Stomach (tissue), 9 donors: ENCODE data around the gene CCL15. TPM values are rescaled to one million over a fixed set of nuclear protein-coding genes. Genes with fewer than 3 reads are reported as not detected.
A peak's percentile ranks its signal among the peaks of the same experiment; 100 is the strongest.

Experiments
- DNase-seq, 2 donors: peaks; one replicate each; pipeline versions ENCODE4 v3.0.0 to v3.0.0-alpha.2; 2013 to 2019
- H3K27ac ChIP-seq, 5 donors: fragments of 200-600 bp in 4 of 5; sonication (generic) in 4 of 5; one replicate each; pipeline ENCODE4 v1.5.1; 2013 to 2019; ENCODE audit warnings: mild to moderate bottlenecking in 1 of 5, moderate library complexity in 1 of 5
- H3K27me3 ChIP-seq, 3 donors: fragments of 200-600 bp; sonication (generic); one replicate each; pipeline ENCODE4 v1.5.1; 2017 to 2019; ENCODE audit warnings: mixed run types in 1 of 3
- H3K36me3 ChIP-seq, 4 donors: fragments of 200-600 bp; sonication (generic); 1 replicate in 3 of 4; 2 replicates in 1 of 4; pipeline ENCODE4 v1.5.1; 2016 to 2019
- H3K4me1 ChIP-seq, 4 donors: fragments of 200-600 bp; sonication (generic); one replicate each; pipeline ENCODE4 v1.5.1; 2016 to 2019
- H3K4me3 ChIP-seq, 4 donors: fragments of 200-600 bp; sonication (generic) in 3 of 4; one replicate each; pipeline ENCODE4 v1.5.1; 2016 to 2019; ENCODE audit warnings: mild to moderate bottlenecking in 1 of 4
- H3K9me3 ChIP-seq, 4 donors: fragments of 200-600 bp; sonication (generic); one replicate each; pipeline ENCODE4 v1.5.1; 2016 to 2019
- CTCF ChIP-seq, 7 experiments: fragments of 450-650 bp in 4 of 7; fragments of 200-600 bp in 3 of 7; sonication (generic) in 3 of 7; IDR thresholded peaks; one replicate each; pipeline ENCODE4 v1.5.1; 2016 to 2019; ENCODE audit warnings: antibody characterized with exemption in 7 of 7, control low read depth in 2 of 7, mild to moderate bottlenecking in 1 of 7
- EP300 ChIP-seq: sonication (generic); formaldehyde crosslinking; IDR thresholded peaks from one replicate; pipeline ENCODE4 v1.6.1; 2017; ENCODE audit warnings: antibody characterized with exemption
- POLR2A ChIP-seq, 4 donors: fragments of 450-650 bp; IDR thresholded peaks; one replicate each; pipeline ENCODE4 v1.6.1; 2016; ENCODE audit warnings: antibody characterized with exemption in 4 of 4, control low read depth in 2 of 4, mild to moderate bottlenecking in 1 of 4, moderate library complexity in 1 of 4
- POLR2AphosphoS5 ChIP-seq, 3 donors: sonication (generic); formaldehyde crosslinking; IDR thresholded peaks; one replicate each; pipeline ENCODE4 v1.6.1; 2016; ENCODE audit warnings: antibody characterized with exemption in 3 of 3
- WGBS, 5 donors: extraction: QIAGEN DNeasy Blood & Tissue Kit in 3 of 5; methylation state at CpG; one replicate each; pipeline versions ENCODE4 v1.1.5 to v1.1.7; 2013 to 2018; 5-methylcytosine and 5-hydroxymethylcytosine counted together
- intact Hi-C: fragments of 100-400 bp; cut with DNase I; formaldehyde crosslinking; loops from one replicate; pipeline ENCODE4 v1.15.1; 2023; ENCODE audit warnings: low total_unique reads
- polyA plus RNA-seq, 3 donors: library from polyadenylated mRNA; stranded (reverse); fragments of 200-250 nt; gene quantifications; one replicate each; pipeline ENCODE4 v1.2.3, GENCODE V29; 2013
- total RNA-seq, 5 donors: library from RNA; depleted of rRNA; stranded (reverse); fragments of >200 nt; gene quantifications; one replicate each; pipeline versions ENCODE4 v1.1.0 to v1.2.3, GENCODE V29; 2014 to 2016
- donor health status: healthy with polysubstance abuse.
- donor health status: Bipolar disorder and iron deficiency.
- donor health status: healthy.

CCL15 gene
- total and polyA plus RNA-seq, 8 donors, result 1.2 TPM; not detected in 7

- H3K4me1 ChIP-seq, result peaks cover 4 to 15% (median 11%) of the 10 kb centered on the region in 4 donors
- H3K4me3 ChIP-seq, result no peak overlapping the region
- no peaks in the 10 kb centered on the region for H3K9me3 ChIP-seq
- no peaks in the 10 kb centered on the region for H3K36me3 ChIP-seq
- 64 to 100% (median 90%) methylated on average over 1 of the region's 1 CpG for WGBS, 5 donors
- intact Hi-C loops, result loop anchor here (10.0 kb wide), 2 partner anchors 103 to 173 kb away; no protein-coding TSS in a partner anchor
- H3K27ac ChIP-seq, result no peak overlapping the region
- TF ChIP-seq EP300, result no peak
- no peak for TF ChIP-seq POLR2A (IDR thresholded peaks at IDR 0.05)
- no peak for TF ChIP-seq POLR2AphosphoS5 (IDR thresholded peaks at IDR 0.05)
- no peak for TF ChIP-seq CTCF (IDR thresholded peaks at IDR 0.05)
- no peaks in the 10 kb centered on the region for H3K27me3 ChIP-seq
- no peak for DNase-seq
Measured at GRCh38 chr17:35972066-35972465, 29.3 kb downstream of the CCL15 start.

- Histone ChIP-seq H3K4me1 (peaks cover 4 to 15% (median 11%) of the 10 kb centered on the region in 4 donors), H3K27me3 (no peaks in the 10 kb centered on the region), H3K36me3 (no peaks in the 10 kb centered on the region), H3K27ac (no peak overlapping the region), H3K9me3 (no peaks in the 10 kb centered on the region), H3K4me3 (no peak overlapping the region)
- 33 to 38% (median 36%) methylated on average over 8 of the region's 8 CpGs for WGBS, 5 donors
- TF ChIP-seq EP300 (no peak), CTCF (IDR thresholded peaks at IDR 0.05) (peak in 5 of 7 experiments; percentile 53 to 87 (median 82))
- DNase-seq, result peak; percentile 84 to 93
- intact Hi-C loops, result loop anchor here (10.0 kb wide), 2 partner anchors 105 to 175 kb away; no protein-coding TSS in a partner anchor
Measured at GRCh38 chr17:35969558-35970380, 31.6 kb downstream of the CCL15 start.

GRCh38 chr17:35968520-35969054 lies 32.8 kb downstream of the CCL15 start:
- no peaks in the 10 kb centered on the region for H3K9me3 ChIP-seq
- H3K4me1 ChIP-seq, result peaks cover 2 to 10% (median 7%) of the 10 kb centered on the region in 4 donors
- intact Hi-C loops, result no loop called here
- WGBS, 5 donors, result 76 to 81% (median 78%) methylated on average over 10 of the region's 10 CpGs
- H3K27ac ChIP-seq, result no peak overlapping the region
- DNase-seq, result no peak
- TF ChIP-seq EP300 (no peak), POLR2A (IDR thresholded peaks at IDR 0.05) (no peak), CTCF (IDR thresholded peaks at IDR 0.05) (no peak), POLR2AphosphoS5 (IDR thresholded peaks at IDR 0.05) (no peak)
- no peak overlapping the region for H3K4me3 ChIP-seq
- H3K36me3 ChIP-seq, result no peaks in the 10 kb centered on the region
- H3K27me3 ChIP-seq, result peaks cover 0 to under 1% (median 0%) of the 10 kb centered on the region in 3 donors

GRCh38 chr17:35965272-35965671 lies 36.1 kb downstream of the CCL15 start:
- Histone ChIP-seq H3K9me3 (no peaks in the 10 kb centered on the region), H3K27me3 (peaks cover 0 to 22% (median 0%) of the 10 kb centered on the region in 3 donors), H3K27ac (no peak overlapping the region), H3K36me3 (no peaks in the 10 kb centered on the region), H3K4me1 (no peaks in the 10 kb centered on the region), H3K4me3 (no peak overlapping the region)
- WGBS, 5 donors, result 86 to 95% (median 87%) methylated on average over 7 of the region's 7 CpGs
- no peak for DNase-seq
- intact Hi-C loops, result no loop called here
- TF ChIP-seq POLR2A (IDR thresholded peaks at IDR 0.05), result no peak
- no peak for TF ChIP-seq CTCF (IDR thresholded peaks at IDR 0.05)
- no peak for TF ChIP-seq EP300
- TF ChIP-seq POLR2AphosphoS5 (IDR thresholded peaks at IDR 0.05), result no peak
